Central memory CD8-positive, alpha-beta T cell (primary cell): ENCODE results near the gene CEACAM6.
A peak's percentile ranks its signal among the peaks of the same experiment; 100 is the strongest.
"Not testable (repeated sequence)": the region's sequence is repeated elsewhere in the genome, so short reads cannot be mapped to it uniquely, and the experiment has no call there.

ENCODE experiments used
- ATAC-seq: fragments of 150-1000 bp; cut with Tn5 transposase; replicated peaks from 2 replicates; pipeline ENCODE4 v1.10.0; 2022; ENCODE audit warnings: mild to moderate bottlenecking, moderate FRiP score, moderate number of reproducible peaks; ENCODE audit not compliant: poor library complexity, severe bottlenecking; ENCODE audit errors: extremely low read depth
- DNase-seq, 2 donors: peaks; one replicate each; pipeline ENCODE4 v3.0.0; 2021; ENCODE audit warnings: low spot score in 2 of 2
- H3K27ac Mint-ChIP-seq: one replicate; pipeline ENCODE4 v1.8.0; 2022; ENCODE audit warnings: low read depth, mild to moderate bottlenecking, moderate library complexity, mixed read lengths
- H3K27me3 Mint-ChIP-seq: one replicate; pipeline ENCODE4 v1.8.0; 2022; ENCODE audit warnings: mixed read lengths
- H3K36me3 Mint-ChIP-seq: one replicate; pipeline ENCODE4 v1.8.0; 2022; ENCODE audit warnings: mild to moderate bottlenecking, moderate library complexity, mixed read lengths; ENCODE audit not compliant: insufficient read depth
- H3K4me1 Mint-ChIP-seq: one replicate; pipeline ENCODE4 v1.8.0; 2022; ENCODE audit warnings: mixed read lengths
- H3K4me3 Mint-ChIP-seq: one replicate; pipeline ENCODE4 v1.8.0; 2022; ENCODE audit warnings: mild to moderate bottlenecking, moderate library complexity, mixed read lengths
- H3K9me3 Mint-ChIP-seq: one replicate; pipeline ENCODE4 v1.8.0; 2022; ENCODE audit warnings: mixed read lengths

Gene CEACAM6

GRCh38 chr19:41755328-41755913 lies at the start of gene CEACAM6:
TSS of gene CEACAM6 (plus strand) at chr19:41755530. CDS start at chr19:41755639, 109 bp downstream.
- H3K36me3 Mint-ChIP-seq: no peaks in the 10 kb centered on the region
- no peaks in the 10 kb centered on the region for H3K4me1 Mint-ChIP-seq
- ATAC-seq: no peak
- DNase-seq: no peak
- no peaks in the 10 kb centered on the region for H3K9me3 Mint-ChIP-seq
- H3K4me3 Mint-ChIP-seq: no peak within 1 kb of the TSS
- no peak within 1 kb of the TSS for H3K27ac Mint-ChIP-seq
- peaks cover 46% of the 10 kb centered on the region for H3K27me3 Mint-ChIP-seq

DNA sequence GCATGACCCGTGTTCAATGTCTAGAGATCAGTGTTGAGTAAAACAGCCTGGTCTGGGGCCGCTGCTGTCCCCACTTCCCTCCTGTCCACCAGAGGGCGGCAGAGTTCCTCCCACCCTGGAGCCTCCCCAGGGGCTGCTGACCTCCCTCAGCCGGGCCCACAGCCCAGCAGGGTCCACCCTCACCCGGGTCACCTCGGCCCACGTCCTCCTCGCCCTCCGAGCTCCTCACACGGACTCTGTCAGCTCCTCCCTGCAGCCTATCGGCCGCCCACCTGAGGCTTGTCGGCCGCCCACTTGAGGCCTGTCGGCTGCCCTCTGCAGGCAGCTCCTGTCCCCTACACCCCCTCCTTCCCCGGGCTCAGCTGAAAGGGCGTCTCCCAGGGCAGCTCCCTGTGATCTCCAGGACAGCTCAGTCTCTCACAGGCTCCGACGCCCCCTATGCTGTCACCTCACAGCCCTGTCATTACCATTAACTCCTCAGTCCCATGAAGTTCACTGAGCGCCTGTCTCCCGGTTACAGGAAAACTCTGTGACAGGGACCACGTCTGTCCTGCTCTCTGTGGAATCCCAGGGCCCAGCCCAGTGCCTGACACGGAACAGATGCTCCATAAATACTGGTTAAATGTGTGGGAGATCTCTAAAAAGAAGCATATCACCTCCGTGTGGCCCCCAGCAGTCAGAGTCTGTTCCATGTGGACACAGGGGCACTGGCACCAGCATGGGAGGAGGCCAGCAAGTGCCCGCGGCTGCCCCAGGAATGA lies 48.4 kb upstream of the CEACAM6 start:
- Mint-ChIP-seq H3K27ac (no peak overlapping the region), H3K36me3 (no peaks in the 10 kb centered on the region), H3K4me1 (peaks cover 6% of the 10 kb centered on the region), H3K9me3 (no peaks in the 10 kb centered on the region), H3K4me3 (peak overlapping the region; percentile 62), H3K27me3 (peaks cover 79% of the 10 kb centered on the region)
- DNase-seq (peak; percentile 54 to 66), ATAC-seq (peak; percentile 87)

DNA sequence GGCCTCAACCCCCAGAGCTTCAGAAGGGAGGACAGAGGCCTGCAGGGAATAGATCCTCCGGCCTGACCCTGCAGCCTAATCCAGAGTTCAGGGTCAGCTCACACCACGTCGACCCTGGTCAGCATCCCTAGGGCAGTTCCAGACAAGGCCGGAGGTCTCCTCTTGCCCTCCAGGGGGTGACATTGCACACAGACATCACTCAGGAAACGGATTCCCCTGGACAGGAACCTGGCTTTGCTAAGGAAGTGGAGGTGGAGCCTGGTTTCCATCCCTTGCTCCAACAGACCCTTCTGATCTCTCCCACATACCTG lies 47.9 kb upstream of the CEACAM6 start:
- ATAC-seq: no peak
- Mint-ChIP-seq H3K27ac (no peak overlapping the region), H3K4me3 (no peak overlapping the region), H3K4me1 (peaks cover 6% of the 10 kb centered on the region), H3K9me3 (no peaks in the 10 kb centered on the region), H3K27me3 (peaks cover 83% of the 10 kb centered on the region), H3K36me3 (no peaks in the 10 kb centered on the region)
- no peak for DNase-seq

DNA sequence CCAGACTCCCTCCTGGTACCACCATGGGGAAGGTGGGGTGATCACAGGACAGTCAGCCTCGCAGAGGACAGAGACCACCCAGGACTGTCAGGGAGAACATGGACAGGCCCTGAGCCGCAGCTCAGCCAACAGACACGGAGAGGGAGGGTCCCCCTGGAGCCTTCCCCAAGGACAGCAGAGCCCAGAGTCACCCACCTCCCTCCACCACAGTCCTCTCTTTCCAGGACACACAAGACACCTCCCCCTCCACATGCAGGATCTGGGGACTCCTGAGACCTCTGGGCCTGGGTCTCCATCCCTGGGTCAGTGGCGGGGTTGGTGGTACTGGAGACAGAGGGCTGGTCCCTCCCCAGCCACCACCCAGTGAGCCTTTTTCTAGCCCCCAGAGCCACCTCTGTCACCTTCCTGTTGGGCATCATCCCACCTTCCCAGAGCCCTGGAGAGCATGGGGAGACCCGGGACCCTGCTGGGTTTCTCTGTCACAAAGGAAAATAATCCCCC lies 47.4 kb upstream of the CEACAM6 start:
- peaks cover 87% of the 10 kb centered on the region for H3K27me3 Mint-ChIP-seq

GRCh38 chr19:41708481-41708880 lies 46.8 kb upstream of the CEACAM6 start, which contains the start of gene CEACAM5:
TSS of gene CEACAM5 (plus strand) at chr19:41708626. CDS start at chr19:41708732, 106 bp downstream.
- H3K9me3 Mint-ChIP-seq: no peaks in the 10 kb centered on the region
- no peak within 1 kb of the TSS for H3K27ac Mint-ChIP-seq
- ATAC-seq (no peak), DNase-seq (no peak)
- H3K4me1 Mint-ChIP-seq: peaks cover 6% of the 10 kb centered on the region
- peaks cover 90% of the 10 kb centered on the region for H3K27me3 Mint-ChIP-seq
- H3K4me3 Mint-ChIP-seq: no peak within 1 kb of the TSS
- no peaks in the 10 kb centered on the region for H3K36me3 Mint-ChIP-seq

More for the DNA sequence above, 47.4 kb upstream of the CEACAM6 start:
- peaks cover 6% of the 10 kb centered on the region for H3K4me1 Mint-ChIP-seq
- H3K36me3 Mint-ChIP-seq: no peaks in the 10 kb centered on the region
- H3K4me3 Mint-ChIP-seq: no peak overlapping the region
- ATAC-seq (no peak), DNase-seq (no peak)
- no peak overlapping the region for H3K27ac Mint-ChIP-seq
- no peaks in the 10 kb centered on the region for H3K9me3 Mint-ChIP-seq

- not testable (repeated sequence) for H3K4me3 Mint-ChIP-seq, H3K9me3 Mint-ChIP-seq, H3K4me1 Mint-ChIP-seq, H3K36me3 Mint-ChIP-seq, DNase-seq, ATAC-seq, H3K27ac Mint-ChIP-seq
- peaks cover 90% of the 10 kb centered on the region for H3K27me3 Mint-ChIP-seq
Observed at GRCh38 chr19:41709516-41709915, 45.8 kb upstream of the CEACAM6 start.

GRCh38 chr19:41709951-41710645 lies 45.2 kb upstream of the CEACAM6 start:
- Mint-ChIP-seq H3K36me3 (no peaks in the 10 kb centered on the region), H3K9me3 (no peaks in the 10 kb centered on the region), H3K27ac (no peak overlapping the region), H3K4me1 (peaks cover 6% of the 10 kb centered on the region), H3K27me3 (peaks cover 90% of the 10 kb centered on the region), H3K4me3 (no peak overlapping the region)
- ATAC-seq: no peak
- DNase-seq: no peak

DNA sequence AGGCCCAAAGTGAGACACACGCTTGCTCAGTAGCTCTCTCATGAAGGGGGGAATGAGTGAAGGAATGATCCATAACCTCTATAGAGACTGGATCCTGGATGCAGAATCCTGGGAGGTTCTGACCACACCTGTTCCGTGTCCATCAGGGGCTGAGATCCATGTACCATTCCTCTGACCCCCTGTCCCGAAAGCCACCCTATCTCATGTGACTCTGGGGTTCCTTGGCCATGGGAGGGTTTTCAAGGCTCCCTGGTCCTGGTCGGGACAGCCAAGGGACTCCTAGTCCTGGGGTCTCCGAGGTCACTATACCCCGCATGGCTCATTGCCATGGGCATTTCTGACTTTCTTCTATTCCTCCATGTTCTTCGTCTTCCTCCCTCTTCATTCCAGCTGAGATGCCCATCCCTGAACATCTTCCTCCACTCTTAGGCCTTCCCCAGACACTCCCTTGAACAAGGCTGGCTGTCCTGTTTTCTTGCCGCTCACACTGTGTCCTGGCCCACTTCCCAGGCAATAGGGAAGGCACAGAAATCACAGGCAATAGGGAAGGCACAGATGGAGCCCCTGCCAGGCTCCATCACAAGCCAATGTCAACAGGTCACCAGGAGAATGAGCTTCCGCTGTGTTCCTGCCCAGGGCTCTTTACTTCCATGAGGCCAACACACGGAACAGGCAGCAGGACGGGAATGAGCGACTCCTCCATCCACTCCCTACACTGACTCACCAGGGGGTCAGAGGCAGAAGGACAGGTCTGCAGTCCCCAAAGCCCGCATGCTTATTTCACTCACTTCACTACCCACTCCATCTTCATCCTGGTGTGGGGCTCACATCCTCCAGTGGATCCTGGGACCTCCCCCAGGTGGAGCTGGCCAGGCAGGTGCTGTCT lies 43.7 kb upstream of the CEACAM6 start:
- peaks cover 90% of the 10 kb centered on the region for H3K27me3 Mint-ChIP-seq
- DNase-seq (no peak), ATAC-seq (no peak)
- H3K9me3 Mint-ChIP-seq: no peaks in the 10 kb centered on the region
- no peak overlapping the region for H3K27ac Mint-ChIP-seq
- no peaks in the 10 kb centered on the region for H3K36me3 Mint-ChIP-seq
- H3K4me1 Mint-ChIP-seq: peaks cover 6% of the 10 kb centered on the region
- H3K4me3 Mint-ChIP-seq: no peak overlapping the region

GRCh38 chr19:41714598-41714997 lies 40.7 kb upstream of the CEACAM6 start:
- peaks cover 90% of the 10 kb centered on the region for H3K27me3 Mint-ChIP-seq
- no peak overlapping the region for H3K4me3 Mint-ChIP-seq
- no peak overlapping the region for H3K27ac Mint-ChIP-seq
- ATAC-seq (no peak), DNase-seq (no peak)
- no peaks in the 10 kb centered on the region for H3K4me1 Mint-ChIP-seq
- no peaks in the 10 kb centered on the region for H3K9me3 Mint-ChIP-seq
- H3K36me3 Mint-ChIP-seq: no peaks in the 10 kb centered on the region

GRCh38 chr19:41718761-41719160 lies 36.6 kb upstream of the CEACAM6 start:
- no peak for ATAC-seq
- Mint-ChIP-seq H3K4me3 (no peak overlapping the region), H3K27ac (no peak overlapping the region), H3K9me3 (no peaks in the 10 kb centered on the region), H3K27me3 (peaks cover 83% of the 10 kb centered on the region), H3K36me3 (no peaks in the 10 kb centered on the region), H3K4me1 (no peaks in the 10 kb centered on the region)
- no peak for DNase-seq

GRCh38 chr19:41720103-41720502 lies 35.2 kb upstream of the CEACAM6 start:
- Mint-ChIP-seq H3K36me3 (no peaks in the 10 kb centered on the region), H3K4me3 (no peak overlapping the region), H3K27me3 (peaks cover 70% of the 10 kb centered on the region), H3K27ac (no peak overlapping the region), H3K9me3 (no peaks in the 10 kb centered on the region), H3K4me1 (no peaks in the 10 kb centered on the region)
- DNase-seq (no peak), ATAC-seq (no peak)

DNA sequence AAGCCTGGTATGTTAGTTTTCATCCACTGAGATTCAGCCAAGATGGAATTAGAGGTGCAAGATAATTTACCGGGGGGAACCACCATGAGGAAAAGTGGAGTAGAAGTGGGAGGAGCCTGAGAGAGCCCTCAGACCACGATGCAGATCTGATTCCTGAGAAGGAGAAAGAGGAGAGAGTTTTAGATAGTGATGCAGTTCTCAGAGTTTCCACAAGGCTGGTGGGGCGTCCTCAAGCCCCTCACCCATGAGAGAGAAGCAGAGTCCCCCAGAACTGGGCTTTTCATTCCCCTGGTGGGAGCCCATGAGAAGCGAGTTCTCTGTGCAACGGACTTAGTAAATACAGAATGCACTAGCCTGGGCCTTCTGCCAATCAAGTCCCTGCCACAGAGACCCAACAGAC lies 28.8 kb upstream of the CEACAM6 start:
- Mint-ChIP-seq H3K27ac (no peak overlapping the region), H3K27me3 (peaks cover 51% of the 10 kb centered on the region), H3K4me1 (no peaks in the 10 kb centered on the region), H3K9me3 (no peaks in the 10 kb centered on the region), H3K4me3 (no peak overlapping the region), H3K36me3 (no peaks in the 10 kb centered on the region)
- DNase-seq (no peak), ATAC-seq (no peak)
